ENCODE results near the gene ANO5. TPM values are rescaled to one million over a fixed set of nuclear protein-coding genes. Genes with fewer than 3 reads are reported as not detected.

The ANO5 gene, protein sequence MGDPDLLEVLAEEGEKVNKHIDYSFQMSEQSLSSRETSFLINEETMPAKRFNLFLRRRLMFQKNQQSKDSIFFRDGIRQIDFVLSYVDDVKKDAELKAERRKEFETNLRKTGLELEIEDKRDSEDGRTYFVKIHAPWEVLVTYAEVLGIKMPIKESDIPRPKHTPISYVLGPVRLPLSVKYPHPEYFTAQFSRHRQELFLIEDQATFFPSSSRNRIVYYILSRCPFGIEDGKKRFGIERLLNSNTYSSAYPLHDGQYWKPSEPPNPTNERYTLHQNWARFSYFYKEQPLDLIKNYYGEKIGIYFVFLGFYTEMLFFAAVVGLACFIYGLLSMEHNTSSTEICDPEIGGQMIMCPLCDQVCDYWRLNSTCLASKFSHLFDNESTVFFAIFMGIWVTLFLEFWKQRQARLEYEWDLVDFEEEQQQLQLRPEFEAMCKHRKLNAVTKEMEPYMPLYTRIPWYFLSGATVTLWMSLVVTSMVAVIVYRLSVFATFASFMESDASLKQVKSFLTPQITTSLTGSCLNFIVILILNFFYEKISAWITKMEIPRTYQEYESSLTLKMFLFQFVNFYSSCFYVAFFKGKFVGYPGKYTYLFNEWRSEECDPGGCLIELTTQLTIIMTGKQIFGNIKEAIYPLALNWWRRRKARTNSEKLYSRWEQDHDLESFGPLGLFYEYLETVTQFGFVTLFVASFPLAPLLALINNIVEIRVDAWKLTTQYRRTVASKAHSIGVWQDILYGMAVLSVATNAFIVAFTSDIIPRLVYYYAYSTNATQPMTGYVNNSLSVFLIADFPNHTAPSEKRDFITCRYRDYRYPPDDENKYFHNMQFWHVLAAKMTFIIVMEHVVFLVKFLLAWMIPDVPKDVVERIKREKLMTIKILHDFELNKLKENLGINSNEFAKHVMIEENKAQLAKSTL
- total RNA-seq (1 to 10 TPM; 3.2 to 5.4 (median 4.5) TPM), polyA plus RNA-seq (1 to 10 TPM; 1.3 to 3.3 TPM)

- Histone ChIP-seq H3K9me3 (no peaks in the 10 kb centered on the region), H3K27me3 (no peaks in the 10 kb centered on the region), H3K4me3 (peak within 1 kb of the TSS; percentile 34 to 73 (median 60)), H3K27ac (peak within 1 kb of the TSS; percentile 13 to 62 (median 40)), H3K36me3 (no peaks in the 10 kb centered on the region), H3K4me1 (peaks cover 0 to 6% (median 0%) of the 10 kb centered on the region in 3 donors)
- intact Hi-C loops (cut with DNase I) = no loop called here
- TF ChIP-seq CTCF (IDR thresholded peaks at IDR 0.05) = no peak
- WGBS, 2 donors = 1% methylated on average over 39 to 56 of the region's 56 CpGs
- FAIRE-seq = no peak
- DNase-seq = peak; percentile 70 to 88 (median 84)
- peak; percentile 90 to 95 (median 92) for ATAC-seq
Measured at GRCh38 chr11:22192642-22193347, at the start of gene ANO5. TSS of gene ANO5 (plus strand) at chr11:22193085. CDS start at chr11:22193493, 408 bp downstream.

- intact Hi-C loops (cut with DNase I) = no loop called here
- H3K9me3 ChIP-seq = no peaks in the 10 kb centered on the region
- FAIRE-seq (no peak), ATAC-seq (no peak), DNase-seq (no peak)
- H3K4me1 ChIP-seq = peaks cover 0 to 3% (median 0%) of the 10 kb centered on the region in 3 donors
- H3K27me3 ChIP-seq = no peaks in the 10 kb centered on the region
- H3K36me3 ChIP-seq = no peaks in the 10 kb centered on the region
- WGBS, 2 donors = 82 to 92% methylated on average over 4 of the region's 4 CpGs
- no peak overlapping the region for H3K27ac ChIP-seq
- no peak for TF ChIP-seq CTCF (IDR thresholded peaks at IDR 0.05)
- H3K4me3 ChIP-seq = no peak overlapping the region
Measured at GRCh38 chr11:22151649-22152197, 41.2 kb upstream of the ANO5 start.

- ATAC-seq = no peak
- H3K36me3 ChIP-seq = no peaks in the 10 kb centered on the region
- no peak for DNase-seq
- no peak for FAIRE-seq
- intact Hi-C loops (cut with DNase I) = no loop called here
- no peak for TF ChIP-seq CTCF (IDR thresholded peaks at IDR 0.05)
- H3K4me3 ChIP-seq = no peak overlapping the region
- no peaks in the 10 kb centered on the region for H3K27me3 ChIP-seq
- peaks cover 0 to 3% (median 0%) of the 10 kb centered on the region in 3 donors for H3K4me1 ChIP-seq
- H3K9me3 ChIP-seq = no peaks in the 10 kb centered on the region
- WGBS, 2 donors = 70 to 80% methylated on average over 2 of the region's 2 CpGs
- no peak overlapping the region for H3K27ac ChIP-seq
Measured at GRCh38 chr11:22157531-22157930, 35.4 kb upstream of the ANO5 start.

DNA sequence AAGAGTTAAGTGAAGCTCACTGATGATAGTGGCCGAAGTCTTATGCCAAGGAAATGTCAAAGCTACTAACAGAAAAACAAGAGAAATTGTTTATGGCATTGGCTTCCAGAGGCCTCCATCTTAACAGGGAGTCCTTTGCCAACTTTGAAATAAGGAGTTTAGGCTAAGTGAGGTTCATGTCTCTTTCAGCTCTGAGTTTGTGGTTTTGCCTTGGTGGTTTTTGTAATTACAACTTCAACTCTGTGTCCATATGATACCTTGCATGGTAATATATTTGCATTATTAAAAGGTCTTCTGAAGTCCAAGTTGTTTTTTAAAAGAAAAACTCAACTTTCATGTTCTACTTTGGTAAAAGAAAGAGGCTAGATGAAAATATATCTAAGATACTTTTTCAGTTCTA lies 31.4 kb upstream of the ANO5 start:
- no peaks in the 10 kb centered on the region for H3K9me3 ChIP-seq
- TF ChIP-seq CTCF (IDR thresholded peaks at IDR 0.05) = no peak
- no peaks in the 10 kb centered on the region for H3K4me1 ChIP-seq
- WGBS, 2 donors = 45 to 51% methylated on average over 1 of the region's 1 CpG
- no peak overlapping the region for H3K4me3 ChIP-seq
- FAIRE-seq = no peak
- no peaks in the 10 kb centered on the region for H3K36me3 ChIP-seq
- ATAC-seq = no peak
- H3K27me3 ChIP-seq = no peaks in the 10 kb centered on the region
- no peak overlapping the region for H3K27ac ChIP-seq
- no peak for DNase-seq
- intact Hi-C loops (cut with DNase I) = no loop called here
